Upper lobe of left lung (tissue), 6 donors: ENCODE results near the gene FAM20A. TPM values are rescaled to one million over a fixed set of nuclear protein-coding genes. Genes with fewer than 3 reads are reported as not detected.
"Not testable (repeated sequence)": the region's sequence is repeated elsewhere in the genome, so short reads cannot be mapped to it uniquely, and the experiment has no call there.

Experiments
- ATAC-seq, 2 donors: fragments of 200-7000 bp; cut with Tn5 transposase; one replicate each; pipeline ENCODE4 v1.9.1; 2022; ENCODE audit warnings: mild to moderate bottlenecking in 2 of 2, moderate library complexity in 2 of 2; ENCODE audit not compliant: low FRiP score in 2 of 2
- DNase-seq, 2 donors: peaks; one replicate each; pipeline ENCODE4 v3.0.0-alpha.2; 2019 to 2020
- H3K27ac ChIP-seq, 4 donors: fragments of 200-600 bp; sonication (generic); one replicate each; pipeline ENCODE4 v1.5.1; 2016 to 2019
- H3K27me3 ChIP-seq, 4 donors: fragments of 200-600 bp; sonication (generic); one replicate each; pipeline ENCODE4 v1.5.1; 2017 to 2019
- H3K36me3 ChIP-seq, 4 donors: fragments of 200-600 bp; sonication (generic); one replicate each; pipeline ENCODE4 v1.5.1; 2016 to 2019
- H3K4me1 ChIP-seq, 4 donors: fragments of 200-600 bp; sonication (generic); one replicate each; pipeline ENCODE4 v1.5.1; 2018 to 2019
- H3K4me3 ChIP-seq, 4 donors: fragments of 200-600 bp; sonication (generic); one replicate each; pipeline ENCODE4 v1.5.1; 2017 to 2019; ENCODE audit warnings: mild to moderate bottlenecking in 2 of 4, moderate library complexity in 1 of 4
- H3K9me3 ChIP-seq, 4 donors: fragments of 200-600 bp; sonication (generic); one replicate each; pipeline ENCODE4 v1.5.1; 2018 to 2019
- EP300 ChIP-seq, 4 donors: sonication (generic); formaldehyde crosslinking; IDR thresholded peaks; one replicate each; pipeline ENCODE4 v1.5.1; 2017; ENCODE audit warnings: antibody characterized with exemption in 4 of 4, control low read depth in 2 of 4
- POLR2A ChIP-seq, 4 donors: fragments of 450-650 bp; IDR thresholded peaks; one replicate each; pipeline ENCODE4 v1.5.1; 2016 to 2017; ENCODE audit warnings: antibody characterized with exemption in 4 of 4, mild to moderate bottlenecking in 2 of 4
- POLR2AphosphoS5 ChIP-seq, 2 donors: sonication (generic); formaldehyde crosslinking; IDR thresholded peaks; one replicate each; pipeline ENCODE4 v1.5.1; 2017; ENCODE audit warnings: antibody characterized with exemption in 2 of 2
- WGBS, 2 donors: methylation state at CpG; one replicate each; pipeline ENCODE4 v1.1.5; 2017 to 2018; 5-methylcytosine and 5-hydroxymethylcytosine counted together
- total RNA-seq, 6 donors: library from RNA; depleted of rRNA in 4 of 6; stranded (reverse); fragments of >200 nt in 4 of 6; gene quantifications; one replicate each; pipeline versions ENCODE4 v1.1.0 to v1.2.1, GENCODE V29; 2016 to 2021
- TF ChIP-seq, protein P1 (sequence below), 6 experiments: fragments of 450-650 bp in 4 of 6; fragments of 200-600 bp in 2 of 6; sonication (generic) in 2 of 6; IDR thresholded peaks; one replicate each; pipeline ENCODE4 v1.5.1; 2016 to 2019; ENCODE audit warnings: antibody characterized with exemption in 6 of 6
- donor health status: DM: no; HTN: no; CAD: no; lungs with moderate emphysema.
- donor health status: DM: no; HTN: yes; CAD: no; lungs with severe emphysema.

The FAM20A gene
- total RNA-seq, 6 donors from 2014 or later: 40.3 to 150 (median 59.7) TPM

DNA sequence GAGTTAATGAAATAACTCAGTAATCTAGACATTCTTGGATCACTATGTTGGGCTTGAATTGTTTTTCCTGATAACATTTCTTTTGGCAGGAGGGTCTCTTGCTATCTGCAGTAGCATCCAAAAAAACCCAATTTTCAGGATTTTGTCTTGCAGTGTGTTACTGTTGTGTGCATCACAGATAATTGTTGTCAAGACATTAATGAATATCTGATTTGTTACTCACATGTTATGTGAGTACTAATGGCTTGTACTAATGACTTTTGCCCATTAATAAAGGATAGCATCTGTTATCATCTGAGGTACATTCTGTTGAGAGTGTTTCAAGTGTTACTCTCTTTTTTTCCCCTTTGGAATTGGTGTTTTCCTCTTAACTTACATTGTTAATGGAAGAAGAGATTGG lies 78.9 kb downstream of the FAM20A start:
- DNase-seq (no peak), ATAC-seq (no peak)
- Histone ChIP-seq H3K27ac (no peak overlapping the region), H3K4me1 (peaks cover 16 to 46% (median 20%) of the 10 kb centered on the region in 4 donors), H3K4me3 (no peak overlapping the region), H3K9me3 (no peaks in the 10 kb centered on the region), H3K36me3 (peaks cover 12 to 78% (median 43%) of the 10 kb centered on the region in 4 donors), H3K27me3 (no peaks in the 10 kb centered on the region)
- TF ChIP-seq, protein P1, sequence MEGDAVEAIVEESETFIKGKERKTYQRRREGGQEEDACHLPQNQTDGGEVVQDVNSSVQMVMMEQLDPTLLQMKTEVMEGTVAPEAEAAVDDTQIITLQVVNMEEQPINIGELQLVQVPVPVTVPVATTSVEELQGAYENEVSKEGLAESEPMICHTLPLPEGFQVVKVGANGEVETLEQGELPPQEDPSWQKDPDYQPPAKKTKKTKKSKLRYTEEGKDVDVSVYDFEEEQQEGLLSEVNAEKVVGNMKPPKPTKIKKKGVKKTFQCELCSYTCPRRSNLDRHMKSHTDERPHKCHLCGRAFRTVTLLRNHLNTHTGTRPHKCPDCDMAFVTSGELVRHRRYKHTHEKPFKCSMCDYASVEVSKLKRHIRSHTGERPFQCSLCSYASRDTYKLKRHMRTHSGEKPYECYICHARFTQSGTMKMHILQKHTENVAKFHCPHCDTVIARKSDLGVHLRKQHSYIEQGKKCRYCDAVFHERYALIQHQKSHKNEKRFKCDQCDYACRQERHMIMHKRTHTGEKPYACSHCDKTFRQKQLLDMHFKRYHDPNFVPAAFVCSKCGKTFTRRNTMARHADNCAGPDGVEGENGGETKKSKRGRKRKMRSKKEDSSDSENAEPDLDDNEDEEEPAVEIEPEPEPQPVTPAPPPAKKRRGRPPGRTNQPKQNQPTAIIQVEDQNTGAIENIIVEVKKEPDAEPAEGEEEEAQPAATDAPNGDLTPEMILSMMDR (IDR thresholded peaks at IDR 0.05): no peak
- TF ChIP-seq POLR2AphosphoS5 (IDR thresholded peaks at IDR 0.05) (no peak), EP300 (IDR thresholded peaks at IDR 0.05) (no peak), POLR2A (IDR thresholded peaks at IDR 0.05) (no peak)

GRCh38 chr17:68519911-68520310 lies 81.3 kb downstream of the FAM20A start:
- Histone ChIP-seq H3K27me3 (no peaks in the 10 kb centered on the region), H3K4me3 (no peak overlapping the region), H3K9me3 (no peaks in the 10 kb centered on the region), H3K36me3 (peaks cover 15 to 77% (median 31%) of the 10 kb centered on the region in 4 donors), H3K4me1 (peaks cover 18 to 57% (median 24%) of the 10 kb centered on the region in 4 donors), H3K27ac (peak overlapping the region in 2 of 4 donors; percentile 6 to 34)
- 73 to 75% methylated on average over 1 of the region's 1 CpG for WGBS, 2 donors
- TF ChIP-seq POLR2A (IDR thresholded peaks at IDR 0.05) (no peak), EP300 (IDR thresholded peaks at IDR 0.05) (no peak), POLR2AphosphoS5 (IDR thresholded peaks at IDR 0.05) (no peak)
- ATAC-seq: peak; percentile 39 to 68
- DNase-seq: no peak

GRCh38 chr17:68519051-68519450 lies 82.1 kb downstream of the FAM20A start:
- Histone ChIP-seq H3K27ac (peak overlapping the region in 1 of 4 donors; percentile 2), H3K36me3 (peaks cover 15 to 68% (median 26%) of the 10 kb centered on the region in 4 donors), H3K4me1 (peaks cover 26 to 66% (median 33%) of the 10 kb centered on the region in 4 donors)
- H3K4me3 ChIP-seq, DNase-seq, H3K27me3 ChIP-seq, ATAC-seq, H3K9me3 ChIP-seq: not testable (repeated sequence)
- 69 to 80% methylated on average over 3 of the region's 3 CpGs for WGBS, 2 donors

DNA sequence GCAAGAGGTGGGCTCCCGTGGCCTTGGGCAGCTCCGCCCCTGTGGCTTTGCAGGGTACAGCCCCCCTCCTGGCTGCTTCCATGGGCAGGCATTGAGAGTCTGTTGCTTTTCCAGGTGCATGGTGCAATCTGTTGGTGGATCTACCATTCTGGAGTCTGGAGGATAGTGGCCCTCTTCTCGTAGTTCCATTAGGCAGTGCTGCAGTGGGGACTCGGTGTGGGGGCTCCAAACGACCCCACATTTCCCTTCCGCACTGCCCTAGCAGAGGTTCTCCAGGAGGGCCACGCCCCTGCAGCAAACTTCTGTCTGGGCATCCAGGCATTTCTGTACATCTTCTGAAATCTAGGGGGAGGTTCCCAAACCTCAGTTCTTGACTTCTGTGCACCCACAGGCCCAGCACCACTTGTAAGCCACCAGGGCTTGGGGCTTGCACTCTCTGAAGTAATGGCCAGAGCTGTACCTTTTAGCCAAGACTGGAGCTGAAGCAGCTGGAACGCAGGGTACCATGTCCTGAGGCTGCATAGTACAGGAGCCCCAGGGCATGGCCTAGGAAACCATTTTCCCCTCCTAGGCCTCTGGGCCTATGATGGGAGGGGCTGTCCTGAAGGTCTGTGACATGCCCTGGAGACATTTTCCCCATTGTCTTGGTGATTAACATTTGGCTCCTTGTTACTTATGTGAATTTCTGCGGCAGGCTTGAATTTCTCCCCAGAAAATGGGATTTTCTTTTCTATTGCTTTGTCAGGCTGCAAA lies 82.9 kb downstream of the FAM20A start:
- peak in 1 of 2 donors; percentile 33 for DNase-seq
- TF ChIP-seq, protein P1 (IDR thresholded peaks at IDR 0.05): no peak
- TF ChIP-seq POLR2AphosphoS5 (IDR thresholded peaks at IDR 0.05) (no peak), POLR2A (IDR thresholded peaks at IDR 0.05) (no peak), EP300 (IDR thresholded peaks at IDR 0.05) (no peak)
- WGBS, 2 donors: 84 to 98% methylated on average over 8 to 9 of the region's 9 CpGs

GRCh38 chr17:68517605-68518004 lies 83.6 kb downstream of the FAM20A start:
- not testable (repeated sequence) for H3K27me3 ChIP-seq, H3K4me3 ChIP-seq, DNase-seq, H3K27ac ChIP-seq, ATAC-seq, H3K9me3 ChIP-seq
- 97 to 100% methylated on average over 3 of the region's 3 CpGs for WGBS, 2 donors
- H3K36me3 ChIP-seq: peaks cover 5 to 54% (median 17%) of the 10 kb centered on the region in 4 donors
- H3K4me1 ChIP-seq: peaks cover 26 to 64% (median 31%) of the 10 kb centered on the region in 4 donors

More for the DNA sequence above, 82.9 kb downstream of the FAM20A start:
- H3K9me3 ChIP-seq: no peaks in the 10 kb centered on the region
- H3K4me3 ChIP-seq: no peak overlapping the region
- H3K27ac ChIP-seq: peak overlapping the region in 1 of 4 donors; percentile 2
- H3K4me1 ChIP-seq: peaks cover 26 to 67% (median 34%) of the 10 kb centered on the region in 4 donors
- peaks cover 8 to 60% (median 20%) of the 10 kb centered on the region in 4 donors for H3K36me3 ChIP-seq
- no peaks in the 10 kb centered on the region for H3K27me3 ChIP-seq
- ATAC-seq: no peak

- H3K4me1 ChIP-seq: peaks cover 26 to 58% (median 31%) of the 10 kb centered on the region in 4 donors
Measured at GRCh38 chr17:68516732-68517131, 84.4 kb downstream of the FAM20A start.

More at GRCh38 chr17:68516732-68517131, 84.4 kb downstream of the FAM20A start:
- H3K9me3 ChIP-seq: no peaks in the 10 kb centered on the region
- H3K36me3 ChIP-seq: peaks cover 3 to 50% (median 16%) of the 10 kb centered on the region in 4 donors
- H3K27ac ChIP-seq: no peak overlapping the region
- WGBS, 2 donors: 70% methylated on average over 1 of the region's 1 CpG
- ATAC-seq (no peak), DNase-seq (no peak)
- no peaks in the 10 kb centered on the region for H3K27me3 ChIP-seq
- H3K4me3 ChIP-seq: no peak overlapping the region
- TF ChIP-seq POLR2AphosphoS5 (IDR thresholded peaks at IDR 0.05): no peak
- TF ChIP-seq, protein P1 (IDR thresholded peaks at IDR 0.05): no peak
